H9 (cell line): ENCODE results near the gene EPHA4. TPM values are rescaled to one million over a fixed set of nuclear protein-coding genes. Genes with fewer than 3 reads are reported as not detected.

Experiments used
- DNase-seq: peaks from one replicate; pipeline ENCODE4 v3.0.0-alpha.2; 2017
- H2AFZ ChIP-seq: one replicate; pipeline ENCODE4 v1.6.1; 2013; ENCODE audit warnings: mild to moderate bottlenecking, low read length, control low read depth, moderate library complexity
- H2AK5ac ChIP-seq: 2 replicates; pipeline ENCODE4 v1.6.1; 2013; ENCODE audit warnings: low read length, control low read depth, mixed read lengths; ENCODE audit not compliant: insufficient read length
- H2BK120ac ChIP-seq: one replicate; pipeline ENCODE4 v1.6.1; 2013; ENCODE audit warnings: low read depth, mild to moderate bottlenecking, low read length, control low read depth, inconsistent platforms; ENCODE audit not compliant: poor library complexity, severe bottlenecking
- H2BK12ac ChIP-seq: 2 replicates; pipeline ENCODE4 v1.6.1; 2013; ENCODE audit warnings: low read length, control low read depth, mixed read lengths, low read depth; ENCODE audit not compliant: insufficient read length
- H2BK15ac ChIP-seq: 2 replicates; pipeline ENCODE4 v1.6.1; 2013; ENCODE audit warnings: low read depth, low read length, control low read depth
- H2BK20ac ChIP-seq: one replicate; pipeline ENCODE4 v1.6.1; 2013; ENCODE audit warnings: low read depth, mild to moderate bottlenecking, low read length, control low read depth, inconsistent platforms; ENCODE audit not compliant: poor library complexity, severe bottlenecking
- H2BK5ac ChIP-seq: 2 replicates; pipeline ENCODE4 v1.6.1; 2013; ENCODE audit warnings: low read length, control low read depth, mixed read lengths; ENCODE audit not compliant: insufficient read length
- H3K14ac ChIP-seq: 2 replicates; pipeline ENCODE4 v1.6.1; 2013; ENCODE audit warnings: low read length, control low read depth; ENCODE audit not compliant: insufficient read depth
- H3K18ac ChIP-seq: 2 replicates; pipeline ENCODE4 v1.6.1; 2013; ENCODE audit warnings: low read depth, mild to moderate bottlenecking, mixed read lengths, low read length, control low read depth; ENCODE audit not compliant: insufficient read length
- H3K23ac ChIP-seq: 2 replicates; pipeline ENCODE4 v1.6.1; 2013; ENCODE audit warnings: low read length, control low read depth, mixed read lengths, low read depth; ENCODE audit not compliant: insufficient read length
- H3K23me2 ChIP-seq: 2 replicates; pipeline ENCODE4 v1.6.1; 2013; ENCODE audit warnings: low read depth, mild to moderate bottlenecking, mixed read lengths, low read length, control low read depth; ENCODE audit not compliant: insufficient read length, poor library complexity, severe bottlenecking
- H3K27ac ChIP-seq: 2 replicates; pipeline ENCODE4 v1.5.1; 2013; ENCODE audit warnings: low read length, control low read depth, mixed read lengths, low read depth; ENCODE audit not compliant: insufficient read length
- H3K27me3 ChIP-seq: 2 replicates; pipeline ENCODE4 v1.6.1; 2013; ENCODE audit warnings: low read length, control low read depth, inconsistent platforms; ENCODE audit not compliant: insufficient read depth
- H3K4ac ChIP-seq: 2 replicates; pipeline ENCODE4 v1.6.1; 2013; ENCODE audit warnings: low read depth, mild to moderate bottlenecking, control low read depth, inconsistent platforms, low read length, moderate library complexity
- H3K4me1 ChIP-seq: 2 replicates; pipeline ENCODE4 v1.6.1; 2013; ENCODE audit warnings: low read length, control low read depth, inconsistent platforms; ENCODE audit not compliant: insufficient read depth
- H3K4me2 ChIP-seq: 2 replicates; pipeline ENCODE4 v1.6.1; 2013; ENCODE audit warnings: low read length, control low read depth, mixed read lengths; ENCODE audit not compliant: insufficient read length, insufficient read depth
- H3K56ac ChIP-seq: 2 replicates; pipeline ENCODE4 v1.6.1; 2013; ENCODE audit warnings: low read depth, mild to moderate bottlenecking, mixed read lengths, low read length, control low read depth; ENCODE audit not compliant: insufficient read length
- H3K79me1 ChIP-seq: 2 replicates; pipeline ENCODE4 v1.6.1; 2013; ENCODE audit warnings: low read depth, mild to moderate bottlenecking, moderate library complexity, low read length, control low read depth, inconsistent platforms; ENCODE audit not compliant: insufficient read depth, poor library complexity, severe bottlenecking
- H3K79me2 ChIP-seq: 2 replicates; pipeline ENCODE4 v1.6.1; 2013; ENCODE audit warnings: low read length, control low read depth, inconsistent platforms; ENCODE audit not compliant: insufficient read depth
- H3K9ac ChIP-seq: 2 replicates; pipeline ENCODE4 v1.6.1; 2013; ENCODE audit warnings: low read length, control low read depth, mixed read lengths; ENCODE audit not compliant: insufficient read length; ENCODE audit errors: extremely low read depth
- H3K9me3 ChIP-seq: one replicate; pipeline ENCODE4 v1.6.1; 2013; ENCODE audit warnings: low read depth, low read length, inconsistent platforms; ENCODE audit not compliant: control insufficient read depth
- H3T11ph ChIP-seq: one replicate; pipeline ENCODE4 v1.6.1; 2013; ENCODE audit warnings: mild to moderate bottlenecking, low read length, control low read depth, inconsistent platforms
- H4K20me1 ChIP-seq: one replicate; pipeline ENCODE4 v1.6.1; 2013; ENCODE audit not compliant: control insufficient read depth, insufficient read length, insufficient read depth
- H4K5ac ChIP-seq: 2 replicates; pipeline ENCODE4 v1.6.1; 2013; ENCODE audit warnings: low read depth, mild to moderate bottlenecking, mixed read lengths, low read length, control low read depth; ENCODE audit not compliant: insufficient read length
- H4K8ac ChIP-seq: replicated peaks from 2 replicates; pipeline ENCODE4 v1.6.1; 2013; ENCODE audit warnings: low read length, control low read depth, mixed read lengths, low read depth; ENCODE audit not compliant: insufficient read length
- H4K91ac ChIP-seq: 2 replicates; pipeline ENCODE4 v1.6.1; 2013; ENCODE audit warnings: low read depth, mild to moderate bottlenecking, moderate library complexity, mixed read lengths, low read length, control low read depth; ENCODE audit not compliant: insufficient read length
- H3K27ac Mint-ChIP-seq, 3 experiments: 2 replicates in 2 of 3; 3 replicates in 1 of 3; pipeline ENCODE4 v1.8.0; 2020 to 2021; ENCODE audit warnings: mixed read lengths in 3 of 3, mild to moderate bottlenecking in 1 of 3, moderate library complexity in 1 of 3
- H3K27me3 Mint-ChIP-seq: 2 replicates; pipeline ENCODE4 v1.8.0; 2021; ENCODE audit warnings: low read depth, mild to moderate bottlenecking, moderate library complexity, mixed read lengths
- H3K36me3 Mint-ChIP-seq, 3 experiments: 2 replicates in 2 of 3; 3 replicates in 1 of 3; pipeline ENCODE4 v1.8.0; 2020 to 2021; ENCODE audit warnings: low read depth in 3 of 3, mixed read lengths in 3 of 3; ENCODE audit not compliant: insufficient read depth in 1 of 3
- H3K4me1 Mint-ChIP-seq, 2 experiments: 2 replicates each; pipeline ENCODE4 v1.8.0; 2020; ENCODE audit warnings: mixed read lengths in 2 of 2
- H3K4me3 Mint-ChIP-seq, 2 experiments: 2 replicates in 1 of 2; 3 replicates in 1 of 2; pipeline ENCODE4 v1.8.0; 2020 to 2021; ENCODE audit warnings: mild to moderate bottlenecking in 2 of 2, mixed read lengths in 2 of 2, moderate library complexity in 1 of 2
- H3K9me3 Mint-ChIP-seq, 2 experiments: 2 replicates in 1 of 2; 3 replicates in 1 of 2; pipeline ENCODE4 v1.8.0; 2020; ENCODE audit warnings: mild to moderate bottlenecking in 2 of 2, mixed read lengths in 2 of 2, moderate library complexity in 1 of 2
- WGBS: extraction: QIAGEN DNeasy Blood & Tissue Kit; methylation state at CpG from one replicate; pipeline ENCODE4 v1.1.7; 2013; ENCODE audit warnings: missing lambda C conversion rate, low lambda C conversion rate, mixed read lengths; ENCODE audit not compliant: insufficient read length; ENCODE audit errors: extremely low coverage; 5-methylcytosine and 5-hydroxymethylcytosine counted together
- total RNA-seq: library from RNA; stranded (reverse); gene quantifications from 2 replicates; pipeline ENCODE4 v1.2.1, GENCODE V29; 2021
- TF ChIP-seq, protein P1 (sequence below): fragments of 200-600 bp; sonication (generic); conservative IDR thresholded peaks from 3 replicates; pipeline ENCODE4 v1.8.0; 2021; ENCODE audit warnings: antibody characterized with exemption, mild to moderate bottlenecking

Gene EPHA4
- total RNA-seq, 1 experiment from 2014 or later: 25.1 TPM

DNA sequence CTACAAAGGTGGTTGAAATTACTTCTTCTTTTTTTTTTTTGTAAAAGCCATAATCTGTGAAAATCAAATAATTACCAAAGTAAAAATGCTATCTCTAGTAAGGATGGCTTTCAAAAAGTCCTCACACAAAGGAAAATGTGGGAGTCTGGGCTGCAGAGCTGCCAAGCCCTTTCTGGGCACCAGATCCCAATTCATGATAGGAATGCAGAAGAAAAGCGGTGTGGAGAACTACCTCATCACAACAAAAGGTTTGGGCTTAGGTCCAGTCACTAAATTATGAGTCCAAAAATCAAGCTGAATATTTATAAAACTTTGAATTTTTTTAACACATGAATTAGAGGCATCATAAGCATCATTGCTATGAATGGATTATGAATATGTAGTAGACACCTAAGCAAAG lies 30.8 kb upstream of the EPHA4 start:
- H3K27me3 ChIP-seq: no peaks in the 10 kb centered on the region
- H3K4ac ChIP-seq: no peak overlapping the region
- H3K23ac ChIP-seq: no peak overlapping the region
- no peak overlapping the region for H3K56ac ChIP-seq
- H4K8ac ChIP-seq: no peak overlapping the region
- no peak overlapping the region for H2BK15ac ChIP-seq
- no peaks in the 10 kb centered on the region for H3K23me2 ChIP-seq
- H3K4me2 ChIP-seq: no peak overlapping the region
- H3K4me1 ChIP-seq: no peaks in the 10 kb centered on the region; the same call in 1 of the 2 replicates
- H3K18ac ChIP-seq: no peak overlapping the region
- no peak overlapping the region for H3T11ph ChIP-seq
- H2BK20ac ChIP-seq: no peak overlapping the region
- H2BK5ac ChIP-seq: no peak overlapping the region
- no peak overlapping the region for H3K27ac Mint-ChIP-seq
- no peak overlapping the region for H2AK5ac ChIP-seq
- no peak overlapping the region for H3K4me3 Mint-ChIP-seq
- H2AFZ ChIP-seq: no peak overlapping the region
- H3K9me3 ChIP-seq: no peaks in the 10 kb centered on the region
- no peak overlapping the region for H4K91ac ChIP-seq
- TF ChIP-seq, protein P1, sequence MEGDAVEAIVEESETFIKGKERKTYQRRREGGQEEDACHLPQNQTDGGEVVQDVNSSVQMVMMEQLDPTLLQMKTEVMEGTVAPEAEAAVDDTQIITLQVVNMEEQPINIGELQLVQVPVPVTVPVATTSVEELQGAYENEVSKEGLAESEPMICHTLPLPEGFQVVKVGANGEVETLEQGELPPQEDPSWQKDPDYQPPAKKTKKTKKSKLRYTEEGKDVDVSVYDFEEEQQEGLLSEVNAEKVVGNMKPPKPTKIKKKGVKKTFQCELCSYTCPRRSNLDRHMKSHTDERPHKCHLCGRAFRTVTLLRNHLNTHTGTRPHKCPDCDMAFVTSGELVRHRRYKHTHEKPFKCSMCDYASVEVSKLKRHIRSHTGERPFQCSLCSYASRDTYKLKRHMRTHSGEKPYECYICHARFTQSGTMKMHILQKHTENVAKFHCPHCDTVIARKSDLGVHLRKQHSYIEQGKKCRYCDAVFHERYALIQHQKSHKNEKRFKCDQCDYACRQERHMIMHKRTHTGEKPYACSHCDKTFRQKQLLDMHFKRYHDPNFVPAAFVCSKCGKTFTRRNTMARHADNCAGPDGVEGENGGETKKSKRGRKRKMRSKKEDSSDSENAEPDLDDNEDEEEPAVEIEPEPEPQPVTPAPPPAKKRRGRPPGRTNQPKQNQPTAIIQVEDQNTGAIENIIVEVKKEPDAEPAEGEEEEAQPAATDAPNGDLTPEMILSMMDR: no peak
- no peak overlapping the region for H2BK12ac ChIP-seq
- no peak overlapping the region for H3K14ac ChIP-seq
- DNase-seq: no peak
- H3K4me1 Mint-ChIP-seq: peaks cover 34 to 40% of the 10 kb centered on the region in 2 experiments
- no peak overlapping the region for H3K27ac ChIP-seq
- no peaks in the 10 kb centered on the region for H3K27me3 Mint-ChIP-seq
- no peaks in the 10 kb centered on the region for H3K79me2 ChIP-seq
- H4K20me1 ChIP-seq: no peaks in the 10 kb centered on the region
- WGBS: no CpG with 5 or more reads among the region's 1 CpG
- H2BK120ac ChIP-seq: no peak overlapping the region
- no peaks in the 10 kb centered on the region for H3K79me1 ChIP-seq
- no peak overlapping the region for H3K9ac ChIP-seq
- H4K5ac ChIP-seq: no peak overlapping the region
- H3K36me3 Mint-ChIP-seq: no peaks in the 10 kb centered on the region; a peak in 1 of 7 replicates
- H3K9me3 Mint-ChIP-seq: no peaks in the 10 kb centered on the region
